Natural killer cell (primary cell): ENCODE data around the gene SCN3B. TPM values are rescaled to one million over a fixed set of nuclear protein-coding genes. Genes with fewer than 3 reads are reported as not detected.

Source experiments
- ATAC-seq, 3 donors: fragments of 150-1000 bp in 2 of 3; fragments of 200-7000 bp in 1 of 3; cut with Tn5 transposase; 1 replicate in 1 of 3; 2 replicates in 2 of 3; pipeline ENCODE4 v1.10.0; 2021; ENCODE audit warnings: mild to moderate bottlenecking in 2 of 3, moderate library complexity in 2 of 3
- DNase-seq, 2 donors: peaks; one replicate each; pipeline versions ENCODE4 v3.0.0 to v3.0.0-alpha.2; 2013 to 2021; ENCODE audit warnings: mixed read lengths in 1 of 2
- H3K27ac ChIP-seq: one replicate; pipeline ENCODE4 v1.5.1; 2013; ENCODE audit warnings: mild to moderate bottlenecking, low read length
- H3K27me3 ChIP-seq: one replicate; pipeline ENCODE4 v1.6.1; 2013; ENCODE audit warnings: low read length; ENCODE audit not compliant: control insufficient read depth, insufficient read depth
- H3K36me3 ChIP-seq: one replicate; pipeline ENCODE4 v1.6.1; 2013; ENCODE audit warnings: low read length; ENCODE audit not compliant: control insufficient read depth, insufficient read depth
- H3K4me1 ChIP-seq: one replicate; pipeline ENCODE4 v1.6.1; 2013; ENCODE audit warnings: low read length; ENCODE audit not compliant: control insufficient read depth, insufficient read depth
- H3K4me3 ChIP-seq: one replicate; pipeline ENCODE4 v1.5.1; 2013; ENCODE audit warnings: low read length
- H3K9me3 ChIP-seq: one replicate; pipeline ENCODE4 v1.6.1; 2013; ENCODE audit warnings: low read length; ENCODE audit not compliant: control insufficient read depth, insufficient read depth
- H3K27ac Mint-ChIP-seq, 2 donors: one replicate each; pipeline ENCODE4 v1.8.0; 2022; ENCODE audit warnings: mild to moderate bottlenecking in 2 of 2, mixed read lengths in 2 of 2, moderate library complexity in 1 of 2
- H3K27me3 Mint-ChIP-seq, 2 donors: one replicate each; pipeline ENCODE4 v1.8.0; 2022; ENCODE audit warnings: low read depth in 2 of 2, mixed read lengths in 2 of 2
- H3K36me3 Mint-ChIP-seq: one replicate; pipeline ENCODE4 v1.8.0; 2022; ENCODE audit warnings: mixed read lengths
- H3K4me1 Mint-ChIP-seq, 2 donors: one replicate each; pipeline ENCODE4 v1.8.0; 2022; ENCODE audit warnings: mixed read lengths in 2 of 2
- H3K4me3 Mint-ChIP-seq: one replicate; pipeline ENCODE4 v1.8.0; 2022; ENCODE audit warnings: mild to moderate bottlenecking, moderate library complexity, mixed read lengths
- H3K9me3 Mint-ChIP-seq, 2 donors: one replicate each; pipeline ENCODE4 v1.8.0; 2022; ENCODE audit warnings: mixed read lengths in 2 of 2
- CTCF ChIP-seq: fragments of 200-600 bp; IDR thresholded peaks from one replicate; pipeline ENCODE4 v1.8.0; 2022; ENCODE audit warnings: antibody characterized with exemption
- WGBS: methylation state at CpG from one replicate; pipeline ENCODE4 v1.1.7; 2013; ENCODE audit warnings: missing lambda C conversion rate; ENCODE audit not compliant: insufficient coverage; 5-methylcytosine and 5-hydroxymethylcytosine counted together
- intact Hi-C: fragments of 100-400 bp; cut with micrococcal nuclease; formaldehyde crosslinking; loops from one replicate; pipeline ENCODE4 v1.14.2; 2022
- total RNA-seq, 4 donors: library from RNA; stranded (reverse); fragments of 120-200 nt in 1 of 4; gene quantifications; one replicate each; pipeline versions ENCODE4 v1.2.3 to v1.2.4, GENCODE V29; 2013 to 2022

SCN3B gene
- total RNA-seq, 3 donors from 2014 or later (not counting 1 experiment from before 2014, with no cell fraction given): not detected

GRCh38 chr11:123607781-123608180, 46.6 kb downstream of the SCN3B start:
- Mint-ChIP-seq H3K4me3 (no peak overlapping the region), H3K4me1 (no peaks in the 10 kb centered on the region), H3K27me3 (no peaks in the 10 kb centered on the region), H3K9me3 (no peaks in the 10 kb centered on the region), H3K27ac (no peak overlapping the region), H3K36me3 (no peaks in the 10 kb centered on the region)
- Histone ChIP-seq H3K4me3 (no peak overlapping the region), H3K27ac (no peak overlapping the region), H3K4me1 (no peaks in the 10 kb centered on the region), H3K36me3 (peaks cover 18% of the 10 kb centered on the region), H3K9me3 (no peaks in the 10 kb centered on the region), H3K27me3 (no peaks in the 10 kb centered on the region)
- TF ChIP-seq CTCF: no peak
- DNase-seq (no peak), ATAC-seq (no peak)
- intact Hi-C loops: no loop called here
- WGBS: 86% methylated on average over 1 of the region's 1 CpG

- peaks cover 13% of the 10 kb centered on the region for H3K36me3 ChIP-seq
- ATAC-seq (no peak), DNase-seq (no peak)
- H3K27ac ChIP-seq: no peak overlapping the region
- 87% methylated on average over 4 of the region's 4 CpGs for whole genome bisulfite sequencing
- no peaks in the 10 kb centered on the region for H3K9me3 ChIP-seq
- intact Hi-C loops: no loop called here
- no peaks in the 10 kb centered on the region for H3K4me1 Mint-ChIP-seq
- no peak overlapping the region for H3K4me3 ChIP-seq
- H3K9me3 Mint-ChIP-seq: no peaks in the 10 kb centered on the region
- no peak for TF ChIP-seq CTCF
- H3K27me3 Mint-ChIP-seq: no peaks in the 10 kb centered on the region
- no peaks in the 10 kb centered on the region for H3K27me3 ChIP-seq
- no peak overlapping the region for H3K27ac Mint-ChIP-seq
- H3K4me3 Mint-ChIP-seq: no peak overlapping the region
- H3K36me3 Mint-ChIP-seq: no peaks in the 10 kb centered on the region
- H3K4me1 ChIP-seq: no peaks in the 10 kb centered on the region
These were observed 50.8 kb downstream of the SCN3B start for GRCh38 chr11:123603666-123604065.

- Histone ChIP-seq H3K27ac (no peak overlapping the region), H3K27me3 (no peaks in the 10 kb centered on the region), H3K9me3 (no peaks in the 10 kb centered on the region), H3K4me3 (no peak overlapping the region), H3K36me3 (peaks cover 5% of the 10 kb centered on the region), H3K4me1 (no peaks in the 10 kb centered on the region)
- DNase-seq: no peak
- H3K27me3 Mint-ChIP-seq: no peaks in the 10 kb centered on the region
- no peak for TF ChIP-seq CTCF
- no peak for ATAC-seq
- no peak overlapping the region for H3K27ac Mint-ChIP-seq
- H3K4me3 Mint-ChIP-seq: no peak overlapping the region
- 89% methylated on average over 4 of the region's 4 CpGs for WGBS
- no peaks in the 10 kb centered on the region for H3K36me3 Mint-ChIP-seq
- intact Hi-C loops: no loop called here
- H3K4me1 Mint-ChIP-seq: no peaks in the 10 kb centered on the region
- no peaks in the 10 kb centered on the region for H3K9me3 Mint-ChIP-seq
These were observed 52.7 kb downstream of the SCN3B start for GRCh38 chr11:123601743-123602142.

- H3K27ac Mint-ChIP-seq: no peak overlapping the region
These were observed 53.3 kb downstream of the SCN3B start for GRCh38 chr11:123601136-123601535.

More at GRCh38 chr11:123601136-123601535, 53.3 kb downstream of the SCN3B start:
- no peaks in the 10 kb centered on the region for H3K4me1 Mint-ChIP-seq
- Histone ChIP-seq H3K4me3 (no peak overlapping the region), H3K4me1 (no peaks in the 10 kb centered on the region), H3K36me3 (peaks cover 3% of the 10 kb centered on the region), H3K27ac (no peak overlapping the region), H3K9me3 (no peaks in the 10 kb centered on the region), H3K27me3 (no peaks in the 10 kb centered on the region)
- no peak for TF ChIP-seq CTCF
- 100% methylated on average over 2 of the region's 4 CpGs for WGBS
- no peak overlapping the region for H3K4me3 Mint-ChIP-seq
- DNase-seq (no peak), ATAC-seq (no peak)
- intact Hi-C loops: no loop called here
- no peaks in the 10 kb centered on the region for H3K9me3 Mint-ChIP-seq
- H3K27me3 Mint-ChIP-seq: no peaks in the 10 kb centered on the region
- H3K36me3 Mint-ChIP-seq: no peaks in the 10 kb centered on the region
